NOMO-1 treated with DMSO at 0.1 percent for 48 hours (cell line): ENCODE data around the gene CEP250.
A peak's percentile ranks its signal among the peaks of the same experiment; 100 is the strongest.
"Not testable (repeated sequence)": the region's sequence is repeated elsewhere in the genome, so short reads cannot be mapped to it uniquely, and the experiment has no call there.

Source experiments
- DNase-seq: peaks from one replicate; lab custom pipeline; 2025; ENCODE audit not compliant: unreplicated experiment; lab: John Stamatoyannopoulos, UW

The CEP250 gene

GRCh38 chr20:35517767-35518166, 62.4 kb downstream of the CEP250 start:
- not testable (repeated sequence) for DNase-seq

DNA sequence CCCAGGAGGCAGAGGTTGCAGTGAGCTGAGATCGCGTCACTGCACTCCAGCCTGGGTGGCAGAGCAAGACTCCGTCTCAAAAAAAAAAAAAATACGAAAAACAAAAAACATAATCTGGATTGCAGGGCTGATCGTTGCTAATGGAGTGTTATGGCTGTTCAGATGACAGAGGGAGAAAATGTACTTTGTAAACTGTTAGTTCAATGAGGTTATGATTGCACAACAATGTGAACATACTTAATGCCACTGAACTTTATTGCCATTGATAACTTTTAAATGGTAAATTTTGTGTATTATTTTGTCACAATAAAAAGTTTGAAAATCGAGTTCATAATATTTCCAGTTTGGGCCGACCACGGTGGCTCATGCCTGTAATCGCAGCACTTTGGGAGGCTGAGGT, 63.6 kb downstream of the CEP250 start:
- no peak for DNase-seq

- DNase-seq, result no peak
These were observed 68.0 kb downstream of the CEP250 start for GRCh38 chr20:35523298-35523888.

GRCh38 chr20:35525639-35526038, 70.2 kb downstream of the CEP250 start:
- DNase-seq, result no peak

DNA sequence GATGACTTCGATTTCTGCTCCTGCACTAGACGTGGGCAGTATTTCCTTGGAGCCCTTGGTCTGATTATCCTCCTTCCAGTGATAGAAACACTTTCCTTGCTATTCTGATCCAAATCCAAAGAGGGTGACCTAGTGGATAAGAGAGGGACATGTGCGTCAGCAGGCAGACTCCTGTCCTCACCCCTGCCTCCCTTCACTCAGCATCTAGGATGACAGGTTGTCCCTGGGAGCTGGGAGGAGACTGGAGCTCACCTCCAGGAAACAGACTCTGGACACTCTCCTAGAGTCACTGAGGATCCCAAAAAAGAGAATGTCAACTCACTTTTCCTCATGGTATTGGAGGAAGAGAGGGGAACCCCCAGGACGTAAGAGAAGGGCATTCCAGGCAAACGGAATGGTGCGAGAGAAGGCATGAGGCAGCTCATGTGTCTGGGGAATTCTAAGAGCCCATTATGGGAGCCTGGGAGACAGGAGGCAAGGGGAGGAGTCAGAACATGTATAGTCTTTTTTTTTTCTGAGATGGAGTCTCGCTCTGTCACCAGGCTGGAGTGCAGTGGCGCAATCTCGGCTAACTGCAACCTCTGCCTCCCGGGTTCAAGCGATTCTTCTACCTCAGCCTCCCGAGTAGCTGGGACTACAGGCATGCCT, 71.8 kb downstream of the CEP250 start:
- DNase-seq, result no peak

- no peak for DNase-seq
These were observed 74.2 kb downstream of the CEP250 start, which contains the start of gene C20orf173 for GRCh38 chr20:35529552-35529951. Gene C20orf173 (minus strand): TSS chr20:35529652. CDS start chr20:35529373, 279 bp downstream.

DNA sequence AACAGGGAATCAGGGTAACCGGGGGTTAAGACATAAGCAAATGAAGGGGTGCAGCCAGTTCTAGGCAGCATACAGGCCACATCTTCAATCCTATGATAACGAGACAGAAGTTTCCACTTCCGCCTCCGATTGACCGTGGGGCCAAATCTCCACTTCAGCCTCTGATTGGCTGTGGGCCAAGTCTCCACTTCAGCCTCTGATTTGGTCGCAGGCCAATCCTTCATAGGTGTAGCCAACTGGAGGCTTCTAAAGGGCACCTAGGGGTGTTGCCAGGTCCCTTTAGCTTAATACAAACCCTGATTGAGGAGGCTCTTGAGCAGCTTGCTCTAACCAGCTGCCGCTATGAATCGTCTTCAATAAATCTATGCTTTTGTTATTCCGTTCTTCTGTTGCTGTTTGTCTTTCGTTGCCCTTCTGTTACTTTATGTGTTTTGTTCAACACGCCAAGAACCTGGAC, 84.4 kb downstream of the CEP250 start:
- DNase-seq, result no peak

GRCh38 chr20:35541118-35541782, 85.9 kb downstream of the CEP250 start:
- no peak for DNase-seq

DNA sequence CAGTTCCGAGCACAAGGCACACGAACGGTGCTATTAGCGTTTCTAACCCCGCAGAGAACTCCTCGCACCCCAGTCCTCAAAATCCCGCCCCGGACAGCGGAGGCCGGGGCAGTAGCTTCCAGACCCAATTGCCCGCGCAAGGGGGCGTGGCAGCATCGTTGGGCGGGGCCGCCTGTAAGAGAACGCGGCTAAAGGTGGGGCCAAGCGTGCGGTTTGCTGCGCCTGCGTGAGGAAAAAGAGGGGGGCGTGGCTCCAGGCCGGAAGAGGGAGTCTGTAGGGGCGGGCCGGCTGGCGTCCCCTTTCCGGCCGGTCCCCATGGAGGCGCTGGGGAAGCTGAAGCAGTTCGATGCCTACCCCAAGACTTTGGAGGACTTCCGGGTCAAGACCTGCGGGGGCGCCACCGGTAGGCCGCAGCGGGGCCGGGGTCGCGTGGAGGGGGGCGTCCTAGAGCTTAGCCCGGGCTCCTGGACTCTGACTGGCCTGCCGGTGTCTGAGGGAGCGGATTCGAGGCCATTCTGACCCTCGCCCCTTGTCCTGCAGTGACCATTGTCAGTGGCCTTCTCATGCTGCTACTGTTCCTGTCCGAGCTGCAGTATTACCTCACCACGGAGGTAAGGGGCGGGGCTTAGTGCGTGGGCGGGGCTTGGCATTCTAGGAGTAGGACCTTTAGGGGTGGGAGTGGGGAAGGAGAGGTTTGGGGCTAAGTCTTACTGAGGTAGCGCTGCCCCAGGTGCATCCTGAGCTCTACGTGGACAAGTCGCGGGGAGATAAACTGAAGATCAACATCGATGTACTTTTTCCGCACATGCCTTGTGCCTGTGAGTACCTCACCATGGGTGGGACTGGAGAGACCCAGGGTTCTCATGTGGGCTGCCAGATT, 86.6 kb downstream of the CEP250 start, which contains the start of gene ERGIC3:
Gene ERGIC3 (plus strand): TSS at position 296 of the 880 bp plus-strand sequence. CDS start 20 bp downstream, at position 316.
- peak; percentile 94 for DNase-seq

DNA sequence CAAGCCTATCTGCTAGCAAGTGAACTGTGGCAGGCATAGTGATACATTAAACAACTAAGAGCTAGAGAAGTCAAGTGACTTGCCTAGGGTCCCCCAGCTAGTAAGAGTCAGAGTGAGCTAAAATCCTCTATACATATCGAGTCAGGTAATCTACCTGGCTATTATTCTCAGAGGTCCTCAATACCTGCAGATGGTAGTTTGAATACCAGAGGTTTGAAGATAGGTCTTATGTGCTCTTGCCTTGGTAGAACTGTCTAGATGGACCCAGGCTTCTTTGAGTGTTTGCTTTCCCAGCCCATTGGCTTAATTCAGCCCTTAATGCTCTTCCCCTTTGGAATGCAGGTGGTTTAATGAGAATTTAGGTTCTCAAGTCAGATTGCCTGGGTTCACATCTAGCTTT, 87.6 kb downstream of the CEP250 start:
- DNase-seq, result no peak

- DNase-seq, result no peak
These were observed 89.0 kb downstream of the CEP250 start for GRCh38 chr20:35544436-35544835.

GRCh38 chr20:35544941-35545340, 89.5 kb downstream of the CEP250 start:
- DNase-seq, result not testable (repeated sequence)

GRCh38 chr20:35546127-35546526, 90.7 kb downstream of the CEP250 start:
- DNase-seq, result no peak

GRCh38 chr20:35547329-35547728, 91.9 kb downstream of the CEP250 start:
- DNase-seq, result no peak

DNA sequence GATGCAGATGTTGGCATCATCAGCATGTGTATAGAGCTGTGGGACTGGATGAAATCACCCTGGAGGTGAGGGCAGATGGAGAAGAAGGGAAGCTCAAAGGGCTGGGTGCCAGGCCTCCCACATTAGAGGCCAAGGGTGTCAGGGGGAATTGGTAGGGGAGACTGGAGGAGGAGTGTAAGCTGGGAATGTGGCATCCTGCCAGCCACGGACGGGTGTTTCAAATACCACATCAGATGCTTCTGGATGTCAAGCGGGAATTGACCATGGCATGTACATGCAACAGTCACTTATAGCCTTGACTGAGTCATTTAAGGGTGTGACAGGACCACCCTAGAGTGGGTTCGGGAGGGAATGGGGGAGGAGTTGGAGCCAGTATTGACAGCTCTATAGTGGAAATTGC, 96.1 kb downstream of the CEP250 start:
- DNase-seq, result no peak

GRCh38 chr20:35552914-35553313, 97.5 kb downstream of the CEP250 start:
- no peak for DNase-seq

DNA sequence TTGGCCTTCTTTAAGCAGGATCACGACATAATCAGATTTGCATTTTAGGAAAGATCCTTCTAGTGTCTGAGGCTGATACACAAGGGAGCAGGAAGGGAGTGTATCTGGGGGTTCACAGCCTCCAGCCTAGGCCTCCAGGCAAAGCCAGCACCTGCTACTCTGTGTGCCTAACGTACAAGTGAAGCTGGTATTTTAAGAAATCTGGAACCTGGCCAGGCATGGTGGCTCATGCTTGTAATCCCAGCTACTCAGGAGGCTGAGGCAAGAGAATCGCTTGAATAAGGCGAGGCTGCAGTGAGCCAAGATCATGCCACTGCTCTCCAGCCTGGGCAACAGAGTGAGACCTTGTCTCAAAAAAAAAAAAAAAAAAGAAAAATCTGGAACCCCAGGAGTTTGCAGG, 100.1 kb downstream of the CEP250 start:
- DNase-seq, result not testable (repeated sequence)

DNA sequence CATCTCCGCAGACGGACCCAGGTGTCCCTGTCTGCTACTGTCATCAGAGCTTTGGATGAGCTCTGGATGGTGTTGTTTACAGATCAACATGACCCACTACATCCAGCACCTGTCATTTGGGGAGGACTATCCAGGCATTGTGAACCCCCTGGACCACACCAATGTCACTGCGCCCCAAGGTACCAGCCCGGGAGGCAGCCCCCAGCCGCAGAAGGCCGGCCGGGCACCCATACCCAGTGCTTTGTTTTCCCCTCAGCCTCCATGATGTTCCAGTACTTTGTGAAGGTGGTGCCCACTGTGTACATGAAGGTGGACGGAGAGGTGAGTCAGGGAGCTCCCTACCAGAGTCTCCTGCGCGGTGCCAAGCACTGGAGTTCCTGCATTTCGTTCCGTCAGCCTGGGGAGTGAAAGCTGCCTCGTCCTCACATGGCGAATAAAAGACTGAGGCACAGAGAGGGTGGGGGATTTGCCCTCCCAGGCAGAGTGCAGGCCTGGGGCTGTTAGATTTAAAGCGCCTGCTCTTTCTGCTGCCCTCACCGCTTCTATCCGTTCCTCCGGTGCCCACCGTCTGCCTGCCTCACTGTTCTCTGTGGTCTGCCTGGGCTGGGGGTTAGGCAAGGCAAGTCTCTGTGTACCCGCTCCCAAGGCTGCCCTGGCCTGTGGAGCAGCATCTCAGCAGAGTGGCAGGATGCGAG, 100.7 kb downstream of the CEP250 start:
- DNase-seq, result no peak

DNA sequence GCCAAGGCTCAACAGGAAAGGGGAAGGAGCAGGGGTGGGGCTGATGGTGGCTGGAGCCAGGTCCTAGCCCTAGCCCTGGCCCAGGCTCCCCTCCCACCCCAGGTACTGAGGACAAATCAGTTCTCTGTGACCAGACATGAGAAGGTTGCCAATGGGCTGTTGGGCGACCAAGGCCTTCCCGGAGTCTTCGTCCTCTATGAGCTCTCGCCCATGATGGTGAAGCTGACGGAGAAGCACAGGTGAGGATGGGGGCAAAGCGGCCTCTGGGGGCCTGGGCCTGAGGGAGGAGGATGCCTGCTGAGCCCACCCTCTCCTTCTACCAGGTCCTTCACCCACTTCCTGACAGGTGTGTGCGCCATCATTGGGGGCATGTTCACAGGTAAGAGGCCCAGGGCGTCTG, 101.5 kb downstream of the CEP250 start:
- DNase-seq, result no peak

- DNase-seq, result no peak
These were observed 103.1 kb downstream of the CEP250 start for GRCh38 chr20:35558451-35558850.
